Measurements from ENCODE around the gene MYBPHL. TPM values are rescaled to one million over a fixed set of nuclear protein-coding genes. Genes with fewer than 3 reads are reported as not detected.

Gene MYBPHL
- total and polyA plus RNA-seq, 12 donors, result 0.23 to 2.7 (median 0.51) TPM; not detected in 1

DNA sequence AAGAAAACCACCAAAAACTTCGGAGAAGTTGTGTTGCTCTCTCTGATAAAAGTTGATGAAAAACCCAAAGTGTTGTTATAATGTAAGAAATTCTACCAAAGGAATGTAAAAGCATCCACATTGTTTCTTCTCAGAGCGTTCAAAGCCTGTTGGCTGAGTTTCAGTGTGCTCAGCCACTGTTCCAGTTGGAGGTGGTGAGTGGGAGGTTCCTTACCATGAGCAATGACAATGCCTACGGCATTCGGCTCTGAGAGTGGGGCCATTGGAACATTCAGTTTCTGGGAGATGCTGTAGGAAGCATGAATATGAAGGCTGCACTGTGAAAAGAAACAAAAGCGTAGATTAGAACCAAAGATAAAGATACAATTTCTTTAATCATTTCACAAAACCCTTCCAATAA, 20.5 kb upstream of the MYBPHL start:
- WGBS, 2 donors, result 78 to 82% methylated on average over 5 of the region's 5 CpGs
- DNase-seq (no peak), ATAC-seq (no peak)
- TF ChIP-seq CTCF (IDR thresholded peaks at IDR 0.05), result no peak
- peaks cover 0 to 23% (median 12%) of the 10 kb centered on the region in 11 donors for H3K9me3 ChIP-seq
- no peaks in the 10 kb centered on the region for H3K4me1 ChIP-seq
- H3K27ac ChIP-seq, result no peak overlapping the region
- intact Hi-C loops (cut with DNase I), result no loop called here
- no peaks in the 10 kb centered on the region for H3K27me3 ChIP-seq
- H3K36me3 ChIP-seq, result peaks cover 0 to 100% (median 62%) of the 10 kb centered on the region in 9 donors
- no peak overlapping the region for H3K4me3 ChIP-seq

DNA sequence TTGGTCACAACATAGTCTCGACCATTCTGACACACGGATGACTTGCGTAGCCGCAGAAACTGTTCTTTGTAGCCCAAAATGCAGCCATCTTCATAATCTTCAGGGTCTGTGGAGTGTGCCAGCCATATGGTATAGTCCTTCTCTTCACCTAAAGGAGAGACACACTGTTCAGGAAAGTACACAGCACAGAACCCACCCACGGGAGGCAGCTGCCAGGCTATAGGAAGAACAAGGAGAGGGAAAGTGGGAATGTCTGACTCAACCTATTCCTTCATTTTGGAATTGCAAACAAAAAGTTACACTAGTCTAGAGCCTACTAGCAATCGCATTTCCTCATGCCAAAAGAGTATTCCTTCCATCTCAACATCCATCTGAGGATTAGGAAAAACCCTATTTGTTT, 16.2 kb upstream of the MYBPHL start:
- no peak for TF ChIP-seq CTCF (IDR thresholded peaks at IDR 0.05)
- intact Hi-C loops (cut with DNase I), result no loop called here
- peaks cover 0 to 100% (median 73%) of the 10 kb centered on the region in 9 donors for H3K36me3 ChIP-seq

GRCh38 chr1:109319114-109319513, 12.3 kb upstream of the MYBPHL start:
- Histone ChIP-seq H3K9me3 (no peaks in the 10 kb centered on the region), H3K4me3 (no peak overlapping the region), H3K4me1 (no peaks in the 10 kb centered on the region), H3K27me3 (no peaks in the 10 kb centered on the region), H3K27ac (no peak overlapping the region), H3K36me3 (peaks cover 0 to 100% (median 88%) of the 10 kb centered on the region in 9 donors)
- intact Hi-C loops (cut with DNase I), result no loop called here
- ATAC-seq, result no peak
- WGBS, 2 donors, result 86 to 93% methylated on average over 3 of the region's 3 CpGs
- DNase-seq, result no peak
- TF ChIP-seq CTCF (IDR thresholded peaks at IDR 0.05), result no peak

More for the DNA sequence above, 16.2 kb upstream of the MYBPHL start:
- Histone ChIP-seq H3K9me3 (no peaks in the 10 kb centered on the region), H3K4me1 (no peaks in the 10 kb centered on the region), H3K27ac (no peak overlapping the region), H3K27me3 (no peaks in the 10 kb centered on the region), H3K4me3 (no peak overlapping the region)
- 92 to 93% methylated on average over 6 of the region's 6 CpGs for WGBS, 2 donors
- no peak for ATAC-seq
- no peak for DNase-seq

DNA sequence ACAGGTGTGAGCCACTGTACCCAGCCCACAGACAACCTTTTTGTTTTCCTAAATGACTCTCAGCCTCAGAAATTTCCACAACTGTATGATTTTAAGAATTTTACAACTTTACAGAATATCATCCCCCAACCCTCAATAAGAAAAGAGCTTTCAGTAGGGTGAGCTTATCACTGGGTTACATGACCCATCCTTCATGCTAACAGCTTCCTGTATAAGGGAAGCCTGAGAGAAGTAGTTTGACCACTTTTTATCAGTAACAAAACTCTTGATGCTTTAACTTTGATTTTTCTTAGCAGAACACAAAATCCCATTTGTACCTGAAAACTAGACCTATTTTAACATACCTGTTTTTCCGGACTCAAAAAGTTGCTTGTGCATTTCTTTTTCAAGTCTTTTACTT, 9.7 kb upstream of the MYBPHL start:
- H3K4me3 ChIP-seq, result no peak overlapping the region
- no peak for DNase-seq
- WGBS, 2 donors, result 94 to 95% methylated on average over 1 of the region's 1 CpG
- intact Hi-C loops (cut with DNase I), result no loop called here
- no peak for TF ChIP-seq CTCF (IDR thresholded peaks at IDR 0.05)
- no peak overlapping the region for H3K27ac ChIP-seq
- no peaks in the 10 kb centered on the region for H3K27me3 ChIP-seq
- no peaks in the 10 kb centered on the region for H3K4me1 ChIP-seq
- no peak for ATAC-seq
- peaks cover 0 to 100% (median 67%) of the 10 kb centered on the region in 9 donors for H3K36me3 ChIP-seq
- H3K9me3 ChIP-seq, result no peaks in the 10 kb centered on the region

Data from heart right ventricle (tissue), 16 donors.